ENCODE data around the gene AQP11. TPM values are rescaled to one million over a fixed set of nuclear protein-coding genes. Genes with fewer than 3 reads are reported as not detected.
"Not testable (repeated sequence)": the region's sequence is repeated elsewhere in the genome, so short reads cannot be mapped to it uniquely, and the experiment has no call there.

The AQP11 gene
- under 1 TPM in 1 of 2 donors, not detected in 1; 0.06 TPM for polyA plus RNA-seq

DNA sequence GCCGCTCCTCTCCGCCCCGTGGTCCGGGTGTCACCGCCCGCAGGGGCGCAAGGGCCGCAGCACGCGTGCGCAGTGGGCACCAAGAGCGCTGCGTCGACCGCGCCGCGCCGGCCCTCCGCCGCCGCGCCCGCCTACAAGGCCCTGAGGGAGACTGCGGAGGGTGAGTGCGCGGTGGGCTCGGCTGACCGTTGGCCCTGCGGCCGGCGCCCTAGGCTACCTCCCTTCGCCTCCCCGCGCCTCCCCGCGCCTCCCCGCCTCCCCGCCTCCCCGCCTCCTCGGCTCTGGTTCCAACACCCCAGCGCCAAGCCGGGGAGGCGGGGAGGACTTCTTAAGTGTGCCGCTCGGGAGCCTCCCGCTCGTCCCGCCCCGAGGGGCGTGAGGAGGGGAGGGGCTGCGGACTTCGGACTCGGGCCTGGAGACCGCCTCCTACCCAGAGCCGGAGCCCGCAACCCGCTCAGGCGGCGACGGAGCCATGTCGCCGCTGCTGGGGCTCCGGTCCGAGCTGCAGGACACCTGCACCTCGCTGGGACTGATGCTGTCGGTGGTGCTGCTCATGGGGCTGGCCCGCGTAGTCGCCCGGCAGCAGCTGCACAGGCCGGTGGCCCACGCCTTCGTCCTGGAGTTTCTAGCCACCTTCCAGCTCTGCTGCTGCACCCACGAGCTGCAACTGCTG, at the start of gene AQP11:
TSS of gene AQP11 (plus strand) at position 433 of the 673 bp plus-strand sequence. CDS start at position 473, 40 bp downstream.
- Histone ChIP-seq H3K27me3 (ENCODE audit: control insufficient read depth in 1 of 2, insufficient read depth in 2 of 2, low read length in 2 of 2) (no peaks in the 10 kb centered on the region), H3K4me3 (ENCODE audit: low read depth in 1 of 2, low read length in 2 of 2) (peak within 1 kb of the TSS; percentile 48 to 66), H3K9me3 (ENCODE audit: control insufficient read depth in 2 of 2, insufficient read depth in 1 of 2, low read depth in 1 of 2, low read length in 1 of 2) (no peaks in the 10 kb centered on the region), H3K4me1 (ENCODE audit: control insufficient read depth in 2 of 2, insufficient read depth in 2 of 2, low read length in 1 of 2) (peaks cover 4 to 6% of the 10 kb centered on the region in 2 donors), H3K27ac (ENCODE audit: low read depth in 2 of 2, low read length in 1 of 2) (peak within 1 kb of the TSS; percentile 34 to 65), H3K36me3 (ENCODE audit: control insufficient read depth in 2 of 2, insufficient read depth in 2 of 2, low read length in 1 of 2) (no peaks in the 10 kb centered on the region)
- 0 to 1% methylated on average over 58 to 75 of the region's 75 CpGs for WGBS, 2 donors

DNA sequence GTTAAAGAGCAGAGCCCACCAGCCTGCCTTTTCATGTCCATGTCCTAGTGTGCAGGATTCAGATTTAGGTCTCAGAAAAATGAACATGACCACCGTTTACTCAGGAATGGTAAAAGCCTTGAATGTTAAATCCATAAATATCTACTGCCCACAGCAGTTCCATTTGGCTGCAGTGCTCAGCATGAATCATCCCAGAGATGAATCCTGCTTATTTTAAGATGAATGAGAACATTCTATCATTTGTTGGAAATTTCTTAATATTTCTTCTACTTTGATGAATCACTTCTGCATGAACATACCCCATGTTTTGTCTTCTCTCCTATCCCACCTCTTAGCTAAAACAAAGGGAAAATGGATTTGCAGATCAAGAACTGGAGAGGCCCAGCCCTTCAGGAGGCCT, 47.5 kb upstream of the AQP11 start:
- H3K4me1 ChIP-seq (ENCODE audit: control insufficient read depth in 2 of 2, insufficient read depth in 2 of 2, low read length in 1 of 2) = no peaks in the 10 kb centered on the region
- WGBS, 2 donors = 50 to 63% methylated on average over 1 of the region's 1 CpG
- no peak overlapping the region for H3K4me3 ChIP-seq (ENCODE audit: low read depth in 1 of 2, low read length in 2 of 2)
- no peaks in the 10 kb centered on the region for H3K36me3 ChIP-seq (ENCODE audit: control insufficient read depth in 2 of 2, insufficient read depth in 2 of 2, low read length in 1 of 2)
- no peak overlapping the region for H3K27ac ChIP-seq (ENCODE audit: low read depth in 2 of 2, low read length in 1 of 2)
- H3K9me3 ChIP-seq (ENCODE audit: control insufficient read depth in 2 of 2, insufficient read depth in 1 of 2, low read depth in 1 of 2, low read length in 1 of 2) = no peaks in the 10 kb centered on the region
- no peaks in the 10 kb centered on the region for H3K27me3 ChIP-seq (ENCODE audit: control insufficient read depth in 1 of 2, insufficient read depth in 2 of 2, low read length in 2 of 2)

- WGBS, 2 donors = 88 to 89% methylated on average over 7 of the region's 7 CpGs
- Histone ChIP-seq H3K4me1 (ENCODE audit: control insufficient read depth in 2 of 2, insufficient read depth in 2 of 2, low read length in 1 of 2) (no peaks in the 10 kb centered on the region), H3K9me3 (ENCODE audit: control insufficient read depth in 2 of 2, insufficient read depth in 1 of 2, low read depth in 1 of 2, low read length in 1 of 2) (no peaks in the 10 kb centered on the region), H3K4me3 (ENCODE audit: low read depth in 1 of 2, low read length in 2 of 2) (no peak overlapping the region), H3K27ac (ENCODE audit: low read depth in 2 of 2, low read length in 1 of 2) (no peak overlapping the region), H3K27me3 (ENCODE audit: control insufficient read depth in 1 of 2, insufficient read depth in 2 of 2, low read length in 2 of 2) (no peaks in the 10 kb centered on the region), H3K36me3 (ENCODE audit: control insufficient read depth in 2 of 2, insufficient read depth in 2 of 2, low read length in 1 of 2) (no peaks in the 10 kb centered on the region)
These were observed 42.5 kb upstream of the AQP11 start for GRCh38 chr11:77547047-77547836.

DNA sequence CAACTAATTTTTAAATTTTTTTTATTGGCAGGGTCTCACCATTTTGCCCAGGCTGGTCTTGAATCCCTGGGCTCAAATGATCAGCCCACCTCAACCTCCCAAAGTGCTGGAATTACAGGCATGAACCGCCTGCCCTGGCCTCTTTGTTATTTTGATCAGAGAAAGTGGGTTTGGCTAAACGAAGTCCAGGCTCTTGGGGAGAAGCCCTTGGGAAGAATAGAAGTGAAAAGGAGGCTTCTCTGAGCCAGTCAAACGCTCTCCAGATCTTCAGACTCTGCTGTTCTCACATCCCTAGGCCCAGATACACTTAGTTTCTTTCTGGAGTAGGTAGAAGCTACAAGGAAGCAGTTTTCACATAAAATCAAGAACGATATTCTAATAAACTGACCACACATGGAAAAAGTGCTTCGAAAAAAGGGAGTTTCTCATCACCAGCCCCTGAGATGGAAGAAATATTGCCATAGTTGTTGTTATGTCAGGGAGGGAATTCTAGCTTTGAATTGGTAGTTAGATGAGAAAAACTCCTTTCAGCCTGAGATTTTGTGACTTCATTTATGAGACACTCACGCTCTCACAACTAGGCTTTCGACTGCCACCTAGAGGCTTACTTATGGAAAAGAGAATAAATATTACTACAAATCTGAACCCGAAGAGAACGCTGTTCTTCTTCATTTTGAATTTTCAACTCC, 41.7 kb upstream of the AQP11 start:
- no peak overlapping the region for H3K4me3 ChIP-seq (ENCODE audit: low read depth in 1 of 2, low read length in 2 of 2)
- no peaks in the 10 kb centered on the region for H3K27me3 ChIP-seq (ENCODE audit: control insufficient read depth in 1 of 2, insufficient read depth in 2 of 2, low read length in 2 of 2)
- H3K27ac ChIP-seq (ENCODE audit: low read depth in 2 of 2, low read length in 1 of 2) = no peak overlapping the region
- whole genome bisulfite sequencing, 2 donors = 28 to 31% methylated on average over 9 of the region's 9 CpGs
- no peaks in the 10 kb centered on the region for H3K4me1 ChIP-seq (ENCODE audit: control insufficient read depth in 2 of 2, insufficient read depth in 2 of 2, low read length in 1 of 2)
- H3K9me3 ChIP-seq (ENCODE audit: control insufficient read depth in 2 of 2, insufficient read depth in 1 of 2, low read depth in 1 of 2, low read length in 1 of 2) = no peaks in the 10 kb centered on the region
- no peaks in the 10 kb centered on the region for H3K36me3 ChIP-seq (ENCODE audit: control insufficient read depth in 2 of 2, insufficient read depth in 2 of 2, low read length in 1 of 2)

GRCh38 chr11:77548552-77549445, 41.0 kb upstream of the AQP11 start:
- H3K4me1 ChIP-seq (ENCODE audit: control insufficient read depth in 2 of 2, insufficient read depth in 2 of 2, low read length in 1 of 2) = no peaks in the 10 kb centered on the region
- H3K27me3 ChIP-seq (ENCODE audit: control insufficient read depth in 1 of 2, insufficient read depth in 2 of 2, low read length in 2 of 2) = no peaks in the 10 kb centered on the region
- no peak overlapping the region for H3K4me3 ChIP-seq (ENCODE audit: low read depth in 1 of 2, low read length in 2 of 2)
- WGBS, 2 donors = 73 to 79% methylated on average over 6 of the region's 6 CpGs
- H3K9me3 ChIP-seq (ENCODE audit: control insufficient read depth in 2 of 2, insufficient read depth in 1 of 2, low read depth in 1 of 2, low read length in 1 of 2) = no peaks in the 10 kb centered on the region
- no peaks in the 10 kb centered on the region for H3K36me3 ChIP-seq (ENCODE audit: control insufficient read depth in 2 of 2, insufficient read depth in 2 of 2, low read length in 1 of 2)
- H3K27ac ChIP-seq (ENCODE audit: low read depth in 2 of 2, low read length in 1 of 2) = no peak overlapping the region

DNA sequence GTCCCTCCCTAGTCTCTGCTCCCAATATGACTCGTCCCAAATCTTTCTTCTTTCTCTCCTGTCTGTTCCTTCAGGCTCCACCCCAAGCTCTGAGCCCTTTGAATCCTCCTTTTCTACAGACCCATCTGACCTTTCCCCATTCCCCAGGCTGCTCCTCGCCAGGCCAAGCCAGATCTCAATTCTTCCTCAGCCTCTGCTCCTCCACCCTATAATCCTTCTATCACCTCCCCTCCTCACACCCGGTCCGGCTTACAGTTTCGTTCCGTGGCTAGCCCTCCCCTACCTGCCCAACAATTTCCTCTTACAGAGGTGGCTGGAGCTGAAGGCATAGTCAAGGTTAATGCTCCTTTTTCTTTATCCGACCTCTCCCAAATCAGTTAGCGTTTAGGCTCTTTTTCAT, 38.3 kb upstream of the AQP11 start:
- H3K36me3 ChIP-seq (ENCODE audit: control insufficient read depth in 2 of 2, insufficient read depth in 2 of 2, low read length in 1 of 2); H3K4me3 ChIP-seq (ENCODE audit: low read depth in 1 of 2, low read length in 2 of 2); H3K9me3 ChIP-seq (ENCODE audit: control insufficient read depth in 2 of 2, insufficient read depth in 1 of 2, low read depth in 1 of 2, low read length in 1 of 2); H3K4me1 ChIP-seq (ENCODE audit: control insufficient read depth in 2 of 2, insufficient read depth in 2 of 2, low read length in 1 of 2); H3K27me3 ChIP-seq (ENCODE audit: control insufficient read depth in 1 of 2, insufficient read depth in 2 of 2, low read length in 2 of 2); H3K27ac ChIP-seq (ENCODE audit: low read depth in 2 of 2, low read length in 1 of 2): not testable (repeated sequence)
- WGBS, 2 donors = 88 to 89% methylated on average over 8 of the region's 8 CpGs

- Histone ChIP-seq H3K4me3 (ENCODE audit: low read depth in 1 of 2, low read length in 2 of 2) (no peak overlapping the region), H3K9me3 (ENCODE audit: control insufficient read depth in 2 of 2, insufficient read depth in 1 of 2, low read depth in 1 of 2, low read length in 1 of 2) (no peaks in the 10 kb centered on the region), H3K27me3 (ENCODE audit: control insufficient read depth in 1 of 2, insufficient read depth in 2 of 2, low read length in 2 of 2) (no peaks in the 10 kb centered on the region), H3K4me1 (ENCODE audit: control insufficient read depth in 2 of 2, insufficient read depth in 2 of 2, low read length in 1 of 2) (no peaks in the 10 kb centered on the region), H3K27ac (ENCODE audit: low read depth in 2 of 2, low read length in 1 of 2) (no peak overlapping the region), H3K36me3 (ENCODE audit: control insufficient read depth in 2 of 2, insufficient read depth in 2 of 2, low read length in 1 of 2) (no peaks in the 10 kb centered on the region)
- 72 to 81% methylated on average over 5 of the region's 5 CpGs for WGBS, 2 donors
These were observed 32.2 kb upstream of the AQP11 start for GRCh38 chr11:77557553-77557952.

- Histone ChIP-seq H3K27ac (ENCODE audit: low read depth in 2 of 2, low read length in 1 of 2) (no peak overlapping the region), H3K9me3 (ENCODE audit: control insufficient read depth in 2 of 2, insufficient read depth in 1 of 2, low read depth in 1 of 2, low read length in 1 of 2) (no peaks in the 10 kb centered on the region), H3K4me1 (ENCODE audit: control insufficient read depth in 2 of 2, insufficient read depth in 2 of 2, low read length in 1 of 2) (no peaks in the 10 kb centered on the region), H3K36me3 (ENCODE audit: control insufficient read depth in 2 of 2, insufficient read depth in 2 of 2, low read length in 1 of 2) (no peaks in the 10 kb centered on the region), H3K27me3 (ENCODE audit: control insufficient read depth in 1 of 2, insufficient read depth in 2 of 2, low read length in 2 of 2) (no peaks in the 10 kb centered on the region), H3K4me3 (ENCODE audit: low read depth in 1 of 2, low read length in 2 of 2) (no peak overlapping the region)
- 56 to 68% methylated on average over 4 of the region's 4 CpGs for WGBS, 2 donors
These were observed 31.4 kb upstream of the AQP11 start for GRCh38 chr11:77558380-77558779.
